Measurements from ENCODE around the gene KCNQ4.

DNA sequence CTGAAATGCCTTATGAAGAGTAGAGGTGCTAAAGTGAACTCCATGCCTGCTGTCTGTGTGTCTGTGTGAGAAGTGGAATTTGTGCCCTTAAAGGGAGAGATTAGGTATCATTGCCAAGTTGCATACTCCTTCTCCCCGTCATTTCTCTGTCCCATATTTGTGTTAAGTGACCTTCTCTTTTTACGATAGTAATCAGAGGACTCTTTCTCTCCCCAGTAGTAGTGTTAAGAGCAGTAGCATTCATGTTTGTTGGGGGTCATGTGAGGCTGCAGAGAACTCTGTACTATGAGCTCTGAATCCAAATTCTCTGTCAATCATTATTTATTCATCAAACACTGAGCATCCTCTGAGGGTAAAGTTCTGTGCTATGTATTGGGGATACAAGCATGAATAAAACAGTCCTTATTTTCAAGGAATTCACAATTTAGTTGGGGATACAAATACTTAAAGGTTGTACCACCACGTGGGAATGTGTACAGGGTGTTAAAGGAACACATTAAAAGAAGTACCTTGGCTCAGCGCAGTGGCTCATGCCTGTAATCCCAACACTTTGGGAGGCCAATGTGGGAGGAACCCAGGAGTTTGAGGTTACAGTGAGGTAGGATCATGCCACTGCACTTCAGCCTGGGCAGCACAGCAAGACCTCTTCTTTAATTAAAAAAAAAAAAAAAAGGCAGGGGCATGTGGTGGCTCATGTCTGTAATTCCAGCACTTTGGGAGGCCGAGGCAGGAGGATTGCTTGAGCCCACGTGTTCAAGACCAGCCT is 24.8 kb upstream of the KCNQ4 start:
- TF ChIP-seq, protein P1, sequence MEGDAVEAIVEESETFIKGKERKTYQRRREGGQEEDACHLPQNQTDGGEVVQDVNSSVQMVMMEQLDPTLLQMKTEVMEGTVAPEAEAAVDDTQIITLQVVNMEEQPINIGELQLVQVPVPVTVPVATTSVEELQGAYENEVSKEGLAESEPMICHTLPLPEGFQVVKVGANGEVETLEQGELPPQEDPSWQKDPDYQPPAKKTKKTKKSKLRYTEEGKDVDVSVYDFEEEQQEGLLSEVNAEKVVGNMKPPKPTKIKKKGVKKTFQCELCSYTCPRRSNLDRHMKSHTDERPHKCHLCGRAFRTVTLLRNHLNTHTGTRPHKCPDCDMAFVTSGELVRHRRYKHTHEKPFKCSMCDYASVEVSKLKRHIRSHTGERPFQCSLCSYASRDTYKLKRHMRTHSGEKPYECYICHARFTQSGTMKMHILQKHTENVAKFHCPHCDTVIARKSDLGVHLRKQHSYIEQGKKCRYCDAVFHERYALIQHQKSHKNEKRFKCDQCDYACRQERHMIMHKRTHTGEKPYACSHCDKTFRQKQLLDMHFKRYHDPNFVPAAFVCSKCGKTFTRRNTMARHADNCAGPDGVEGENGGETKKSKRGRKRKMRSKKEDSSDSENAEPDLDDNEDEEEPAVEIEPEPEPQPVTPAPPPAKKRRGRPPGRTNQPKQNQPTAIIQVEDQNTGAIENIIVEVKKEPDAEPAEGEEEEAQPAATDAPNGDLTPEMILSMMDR (conservative IDR thresholded peaks at IDR 0.05; ENCODE audit: low read depth, low read length): no peak
- TF ChIP-seq, protein P2, sequence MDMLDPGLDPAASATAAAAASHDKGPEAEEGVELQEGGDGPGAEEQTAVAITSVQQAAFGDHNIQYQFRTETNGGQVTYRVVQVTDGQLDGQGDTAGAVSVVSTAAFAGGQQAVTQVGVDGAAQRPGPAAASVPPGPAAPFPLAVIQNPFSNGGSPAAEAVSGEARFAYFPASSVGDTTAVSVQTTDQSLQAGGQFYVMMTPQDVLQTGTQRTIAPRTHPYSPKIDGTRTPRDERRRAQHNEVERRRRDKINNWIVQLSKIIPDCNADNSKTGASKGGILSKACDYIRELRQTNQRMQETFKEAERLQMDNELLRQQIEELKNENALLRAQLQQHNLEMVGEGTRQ (IDR thresholded peaks at IDR 0.05; ENCODE audit: low read depth, low read length): no peak
- TF ChIP-seq, protein P3, sequence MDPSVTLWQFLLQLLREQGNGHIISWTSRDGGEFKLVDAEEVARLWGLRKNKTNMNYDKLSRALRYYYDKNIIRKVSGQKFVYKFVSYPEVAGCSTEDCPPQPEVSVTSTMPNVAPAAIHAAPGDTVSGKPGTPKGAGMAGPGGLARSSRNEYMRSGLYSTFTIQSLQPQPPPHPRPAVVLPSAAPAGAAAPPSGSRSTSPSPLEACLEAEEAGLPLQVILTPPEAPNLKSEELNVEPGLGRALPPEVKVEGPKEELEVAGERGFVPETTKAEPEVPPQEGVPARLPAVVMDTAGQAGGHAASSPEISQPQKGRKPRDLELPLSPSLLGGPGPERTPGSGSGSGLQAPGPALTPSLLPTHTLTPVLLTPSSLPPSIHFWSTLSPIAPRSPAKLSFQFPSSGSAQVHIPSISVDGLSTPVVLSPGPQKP (IDR thresholded peaks at IDR 0.05; ENCODE audit: borderline replicate concordance, low read depth, low read length): no peak
- TF ChIP-seq POLR2A (IDR thresholded peaks at IDR 0.05; ENCODE audit: low read depth, low read length) (no peak), RAD21 (IDR thresholded peaks at IDR 0.05; ENCODE audit: low read length) (no peak), RFX5 (IDR thresholded peaks at IDR 0.05; ENCODE audit: low read depth, low read length) (no peak), MAFK (IDR thresholded peaks at IDR 0.05; ENCODE audit: low read depth, low read length) (no peak), CHD1 (IDR thresholded peaks at IDR 0.05; ENCODE audit: low read depth, low read length) (no peak), SMC3 (IDR thresholded peaks at IDR 0.05; ENCODE audit: low read depth, low read length) (no peak), BHLHE40 (IDR thresholded peaks at IDR 0.05; ENCODE audit: low read depth, low read length) (no peak), MXI1 (IDR thresholded peaks at IDR 0.05; ENCODE audit: borderline replicate concordance, low read depth, low read length) (no peak), FOS (IDR thresholded peaks at IDR 0.05; ENCODE audit: low read depth, low read length) (no peak)

Data from IMR-90 (cell line).